Common myeloid progenitor, CD34-positive (primary cell): ENCODE measurements around the gene SORCS1.
A peak's percentile ranks its signal among the peaks of the same experiment; 100 is the strongest.

ENCODE experiments used
- CTCF ChIA-PET: fragments of 350-600 bp; sonication (Branson Sonifier 250); formaldehyde crosslinking; loops from one replicate; lab custom pipeline; 2021; ENCODE audit warnings: antibody characterized with exemption; lab: Charles Lee
- POLR2A ChIA-PET: fragments of 350-600 bp; sonication (Branson Sonifier 250); formaldehyde crosslinking; loops from one replicate; lab custom pipeline; 2021; ENCODE audit warnings: antibody characterized with exemption; lab: Charles Lee
- DNase-seq, 3 donors: peaks; one replicate each; pipeline versions ENCODE4 v3.0.0 to v3.0.0-alpha.2; 2013
- H3K27ac ChIP-seq, 2 experiments: 1 replicate in 1 of 2; 2 replicates in 1 of 2; pipeline ENCODE4 v1.7.0; 2013; ENCODE audit warnings: inconsistent platforms in 2 of 2, low read length in 2 of 2, mild to moderate bottlenecking in 2 of 2, low read depth in 1 of 2, moderate library complexity in 1 of 2; ENCODE audit not compliant: severe bottlenecking in 2 of 2, insufficient read depth in 1 of 2, poor library complexity in 1 of 2
- H3K27me3 ChIP-seq, 5 experiments: replicated peaks in 2 of 5; 1 replicate in 3 of 5; 2 replicates in 2 of 5; pipeline versions ENCODE4 v1.6.1 to v1.7.0; 2013; ENCODE audit warnings: low read length in 4 of 5, mild to moderate bottlenecking in 2 of 5, moderate library complexity in 2 of 5, inconsistent platforms in 1 of 5; ENCODE audit not compliant: insufficient read depth in 5 of 5, control insufficient read depth in 4 of 5
- H3K36me3 ChIP-seq, 4 experiments: 1 replicate in 2 of 4; 2 replicates in 2 of 4; pipeline versions ENCODE4 v1.6.1 to v1.7.0; 2013; ENCODE audit warnings: low read length in 3 of 4, control low read depth in 1 of 4, mild to moderate bottlenecking in 1 of 4; ENCODE audit not compliant: control insufficient read depth in 4 of 4, insufficient read depth in 4 of 4
- H3K4me1 ChIP-seq, 4 experiments: 1 replicate in 3 of 4; 2 replicates in 1 of 4; pipeline versions ENCODE4 v1.6.1 to v1.7.1; 2013; ENCODE audit warnings: low read length in 3 of 4, mild to moderate bottlenecking in 3 of 4, control low read depth in 1 of 4, inconsistent platforms in 1 of 4, moderate library complexity in 1 of 4; ENCODE audit not compliant: control insufficient read depth in 4 of 4, insufficient read depth in 4 of 4; ENCODE audit errors: control extremely low read depth in 1 of 4
- H3K4me3 ChIP-seq, 7 experiments: 1 replicate in 4 of 7; 2 replicates in 3 of 7; pipeline versions ENCODE4 v1.5.1 to v1.7.0; 2013; ENCODE audit warnings: mild to moderate bottlenecking in 7 of 7, low read length in 6 of 7, moderate library complexity in 6 of 7, inconsistent platforms in 2 of 7, low read depth in 2 of 7, control low read depth in 1 of 7; ENCODE audit not compliant: insufficient read depth in 4 of 7, control insufficient read depth in 1 of 7; ENCODE audit errors: extremely low read depth in 1 of 7
- H3K9me3 ChIP-seq, 5 experiments: 1 replicate in 4 of 5; 2 replicates in 1 of 5; pipeline versions ENCODE4 v1.6.1 to v1.7.1; 2013; ENCODE audit warnings: low read length in 4 of 5, mild to moderate bottlenecking in 2 of 5, inconsistent platforms in 1 of 5, low read depth in 1 of 5, moderate library complexity in 1 of 5; ENCODE audit not compliant: control insufficient read depth in 4 of 5, insufficient read depth in 2 of 5; ENCODE audit errors: control extremely low read depth in 1 of 5
- WGBS: methylation state at CpG from one replicate; pipeline ENCODE4 v1.1.5; 2013; ENCODE audit not compliant: insufficient coverage; 5-methylcytosine and 5-hydroxymethylcytosine counted together

SORCS1 gene

GRCh38 chr10:107144490-107144889 is 20.0 kb downstream of the SORCS1 start:
- Histone ChIP-seq H3K4me3 (no peak overlapping the region), H3K9me3 (no peaks in the 10 kb centered on the region), H3K27me3 (peaks cover 0 to 17% (median 5%) of the 10 kb centered on the region in 5 experiments), H3K27ac (no peak overlapping the region), H3K36me3 (no peaks in the 10 kb centered on the region), H3K4me1 (peaks cover 0 to 11% (median 1%) of the 10 kb centered on the region in 4 experiments)
- peak in 1 of 3 donors; percentile 12 for DNase-seq
- 25% methylated on average over 1 of the region's 4 CpGs for WGBS
- ChIA-PET POLR2A (interaction anchor here (0.6 kb wide), 1 partner anchor 1346 kb away, joined by 3 read pairs; no protein-coding TSS in a partner anchor), CTCF (no interaction called here)

DNA sequence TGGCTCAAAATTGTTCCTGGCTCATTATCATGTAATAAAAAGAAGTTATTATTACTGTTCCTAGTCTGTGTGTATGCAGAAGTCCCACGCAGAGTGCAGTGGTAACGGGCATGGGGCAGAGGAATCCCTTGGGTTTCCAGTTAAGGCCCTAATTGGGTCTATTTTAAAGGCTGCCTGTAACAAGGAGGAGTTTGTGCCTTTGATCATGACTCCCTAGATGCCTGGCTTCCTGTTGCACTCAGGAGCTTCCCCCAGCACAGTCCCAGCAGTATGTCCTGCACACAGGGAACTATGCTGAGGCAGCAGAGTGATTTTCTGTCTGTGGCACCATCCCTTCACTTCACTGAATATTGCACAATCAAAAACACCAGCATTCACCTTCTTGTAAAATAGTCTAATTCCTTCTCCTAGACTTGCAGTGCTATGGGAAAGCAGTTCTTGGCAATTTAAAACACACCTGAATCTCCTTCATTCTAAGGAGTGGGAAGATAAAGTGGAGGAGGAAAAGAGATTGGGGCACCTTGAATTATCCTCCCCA is 22.9 kb downstream of the SORCS1 start:
- no peaks in the 10 kb centered on the region for H3K9me3 ChIP-seq
- H3K4me3 ChIP-seq, result no peak overlapping the region
- H3K36me3 ChIP-seq, result no peaks in the 10 kb centered on the region
- CTCF ChIA-PET, result no interaction called here
- POLR2A ChIA-PET, result no interaction called here
- H3K27me3 ChIP-seq, result peaks cover 0 to 9% (median 5%) of the 10 kb centered on the region in 5 experiments
- no peak for DNase-seq
- peaks cover 0 to 11% (median 1%) of the 10 kb centered on the region in 4 experiments for H3K4me1 ChIP-seq
- WGBS, result 79% methylated on average over 2 of the region's 2 CpGs
- no peak overlapping the region for H3K27ac ChIP-seq

- Histone ChIP-seq H3K4me1 (peaks cover 0 to 11% (median 1%) of the 10 kb centered on the region in 4 experiments), H3K36me3 (no peaks in the 10 kb centered on the region), H3K4me3 (no peak overlapping the region), H3K27me3 (peaks cover 0 to 5% (median under 1%) of the 10 kb centered on the region in 5 experiments), H3K9me3 (no peaks in the 10 kb centered on the region), H3K27ac (no peak overlapping the region)
- ChIA-PET CTCF (no interaction called here), POLR2A (no interaction called here)
- DNase-seq, result no peak
Observed at GRCh38 chr10:107139237-107139636, 25.3 kb downstream of the SORCS1 start.

DNA sequence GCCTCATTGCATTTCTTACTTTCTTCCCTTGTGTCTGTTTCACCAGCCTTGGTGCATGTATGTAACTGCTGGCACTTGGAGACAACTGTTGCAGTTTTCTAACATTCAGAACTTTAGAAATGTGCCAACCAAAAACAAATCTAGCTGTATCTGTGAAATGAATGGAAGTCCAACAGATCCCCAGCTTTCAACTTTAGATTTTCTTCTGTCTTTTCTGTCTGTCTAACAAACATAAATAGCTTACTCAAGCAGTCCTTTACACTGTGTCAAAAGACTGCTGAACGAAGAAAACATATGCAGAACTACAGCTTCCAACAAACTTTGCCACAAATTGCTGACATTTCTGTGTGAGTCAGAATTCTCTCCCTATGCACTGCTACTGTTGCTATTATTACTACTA is 30.9 kb downstream of the SORCS1 start:
- CTCF ChIA-PET, result no interaction called here
- no peaks in the 10 kb centered on the region for H3K36me3 ChIP-seq
- peaks cover 0 to under 1% (median 0%) of the 10 kb centered on the region in 5 experiments for H3K27me3 ChIP-seq
- WGBS, result 100% methylated on average over 1 of the region's 1 CpG
- no peaks in the 10 kb centered on the region for H3K9me3 ChIP-seq
- no peak for DNase-seq
- no peaks in the 10 kb centered on the region for H3K4me1 ChIP-seq
- H3K4me3 ChIP-seq, result no peak overlapping the region
- POLR2A ChIA-PET, result no interaction called here
- H3K27ac ChIP-seq, result no peak overlapping the region

GRCh38 chr10:107129000-107129399 is 35.5 kb downstream of the SORCS1 start:
- no peaks in the 10 kb centered on the region for H3K36me3 ChIP-seq
- H3K4me3 ChIP-seq, result no peak overlapping the region
- no peaks in the 10 kb centered on the region for H3K4me1 ChIP-seq
- ChIA-PET CTCF (no interaction called here), POLR2A (no interaction called here)
- WGBS, result 88% methylated on average over 6 of the region's 6 CpGs
- peaks cover 0 to 10% (median 0%) of the 10 kb centered on the region in 5 experiments for H3K27me3 ChIP-seq
- no peaks in the 10 kb centered on the region for H3K9me3 ChIP-seq
- H3K27ac ChIP-seq, result no peak overlapping the region
- DNase-seq, result no peak

DNA sequence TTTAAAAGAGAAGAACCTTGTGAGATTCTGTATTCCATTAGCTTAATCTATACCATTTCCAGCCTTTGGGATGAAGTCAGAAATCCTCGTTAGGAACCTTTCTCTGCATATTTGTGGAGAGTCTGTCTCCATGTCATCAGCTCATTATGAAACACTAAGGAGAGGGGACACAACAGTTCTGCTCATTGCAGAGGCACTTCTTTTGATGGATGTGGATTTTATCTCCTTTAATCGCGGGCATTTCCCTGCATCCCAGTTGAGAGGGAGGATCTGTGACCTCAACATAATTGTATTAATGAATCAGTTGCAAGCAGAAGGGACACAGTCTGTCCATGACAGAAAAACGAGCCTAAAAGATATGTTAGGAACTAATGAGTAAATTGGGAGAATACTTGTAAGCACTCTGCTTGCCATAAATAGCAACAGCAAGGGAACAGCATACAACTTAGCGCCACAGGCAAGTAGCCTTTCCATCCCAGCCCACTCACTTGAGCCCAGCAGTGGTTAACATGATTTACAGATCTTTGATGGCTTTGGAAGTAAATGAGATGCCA is 37.9 kb downstream of the SORCS1 start:
- POLR2A ChIA-PET, result no interaction called here
- Histone ChIP-seq H3K4me3 (no peak overlapping the region), H3K27me3 (peaks cover 0 to 14% (median 0%) of the 10 kb centered on the region in 5 experiments), H3K27ac (no peak overlapping the region), H3K36me3 (no peaks in the 10 kb centered on the region), H3K9me3 (no peaks in the 10 kb centered on the region), H3K4me1 (no peaks in the 10 kb centered on the region)
- 88% methylated on average over 5 of the region's 5 CpGs for WGBS
- CTCF ChIA-PET, result no interaction called here
- DNase-seq, result no peak

- Histone ChIP-seq H3K4me3 (no peak overlapping the region), H3K4me1 (no peaks in the 10 kb centered on the region), H3K27me3 (peaks cover 0 to 15% (median 0%) of the 10 kb centered on the region in 5 experiments), H3K27ac (no peak overlapping the region), H3K36me3 (no peaks in the 10 kb centered on the region), H3K9me3 (no peaks in the 10 kb centered on the region)
- POLR2A ChIA-PET, result no interaction called here
- WGBS, result 0% methylated on average over 2 of the region's 2 CpGs
- no peak for DNase-seq
- CTCF ChIA-PET, result no interaction called here
Observed at GRCh38 chr10:107122703-107123102, 41.8 kb downstream of the SORCS1 start.
